ENCODE data around the gene RAD51B. TPM values are rescaled to one million over a fixed set of nuclear protein-coding genes. Genes with fewer than 3 reads are reported as not detected.

RAD51B gene
- polyA plus RNA-seq, 1 donor (not counting 4 experiments of a cell fraction or from before 2014, with no cell fraction given) = 13.3 TPM

- H2AFZ ChIP-seq (ENCODE audit: control insufficient read depth, low read length) = no peak overlapping the region
- H3K79me2 ChIP-seq (ENCODE audit: control insufficient read depth, insufficient read depth, low read length) = no peaks in the 10 kb centered on the region
- no peak for FAIRE-seq
- TF ChIP-seq EZH2 (IDR thresholded peaks at IDR 0.05; ENCODE audit: low read length) (no peak), CTCF (optimal IDR thresholded peaks at IDR 0.05 in 1 of 3, IDR thresholded peaks at IDR 0.05 in 1 of 3, conservative IDR thresholded peaks at IDR 0.05 in 1 of 3; ENCODE audit: extremely low read depth in 1 of 3, insufficient read depth in 2 of 3, low read length in 3 of 3) (no peak)
- H3K27ac ChIP-seq (ENCODE audit: control insufficient read depth, insufficient read depth, low read length) = no peak overlapping the region
- H4K20me1 ChIP-seq (ENCODE audit: control insufficient read depth, extremely low read depth, insufficient read depth, low read length) = no peaks in the 10 kb centered on the region
- no peak overlapping the region for H3K4me2 ChIP-seq (ENCODE audit: control insufficient read depth, extremely low read depth, insufficient read depth, low read depth, low read length)
- no peaks in the 10 kb centered on the region for H3K27me3 ChIP-seq (ENCODE audit: control insufficient read depth, extremely low read depth, insufficient read depth, low read length)
- H3K4me3 ChIP-seq (ENCODE audit: control insufficient read depth in 2 of 3, extremely low read depth in 1 of 3, insufficient read depth in 2 of 3, low read depth in 1 of 3, low read length in 3 of 3) = no peak overlapping the region
- H3K4me1 ChIP-seq (ENCODE audit: control insufficient read depth, extremely low read depth, insufficient read depth, low read length) = peaks cover 15% of the 10 kb centered on the region
- H3K9me3 ChIP-seq (ENCODE audit: control insufficient read depth, low read depth, low read length) = no peaks in the 10 kb centered on the region
- no peaks in the 10 kb centered on the region for H3K9me1 ChIP-seq (ENCODE audit: control insufficient read depth, extremely low read depth, insufficient read depth, low read length)
- no peak overlapping the region for H3K9ac ChIP-seq (ENCODE audit: control insufficient read depth, extremely low read depth, insufficient read depth, low read length)
- dilution Hi-C loops (cut with MboI; ENCODE audit: extremely low pct_ligation_motif_present, low sequenced_read_pairs) = no loop called here
- DNase-seq (ENCODE audit: low read depth, low spot score) = no peak
- H3K36me3 ChIP-seq (ENCODE audit: control insufficient read depth in 2 of 2, extremely low read depth in 1 of 2, insufficient read depth in 2 of 2, low read length in 2 of 2) = no peaks in the 10 kb centered on the region
These were observed 677.4 kb downstream of the RAD51B start for GRCh38 chr14:68497011-68497410.

DNA sequence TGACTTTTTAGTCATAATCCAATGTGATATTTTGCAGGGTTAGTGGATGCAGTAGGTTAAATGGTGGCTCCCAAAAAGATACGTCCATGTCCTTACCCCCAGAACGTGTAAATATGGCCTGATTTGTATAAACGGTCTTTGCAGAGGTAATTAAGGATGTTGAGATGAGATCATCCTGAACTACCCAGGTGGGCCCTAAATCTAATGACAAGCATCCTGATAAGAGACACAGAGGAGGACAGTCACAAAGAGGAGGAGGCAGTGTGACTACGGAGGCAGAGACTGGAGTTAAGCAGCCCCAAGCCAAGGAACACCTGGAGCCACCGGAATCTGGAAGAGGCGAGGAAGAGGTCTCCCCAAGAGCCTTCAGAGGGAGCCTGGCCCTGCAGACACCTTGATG is 679.9 kb downstream of the RAD51B start:
- Histone ChIP-seq H3K9me3 (ENCODE audit: control insufficient read depth, low read depth, low read length) (no peaks in the 10 kb centered on the region), H3K9ac (ENCODE audit: control insufficient read depth, extremely low read depth, insufficient read depth, low read length) (no peak overlapping the region), H3K27ac (ENCODE audit: control insufficient read depth, insufficient read depth, low read length) (no peak overlapping the region), H4K20me1 (ENCODE audit: control insufficient read depth, extremely low read depth, insufficient read depth, low read length) (no peaks in the 10 kb centered on the region), H3K4me2 (ENCODE audit: control insufficient read depth, extremely low read depth, insufficient read depth, low read depth, low read length) (no peak overlapping the region), H2AFZ (ENCODE audit: control insufficient read depth, low read length) (no peak overlapping the region), H3K9me1 (ENCODE audit: control insufficient read depth, extremely low read depth, insufficient read depth, low read length) (no peaks in the 10 kb centered on the region), H3K27me3 (ENCODE audit: control insufficient read depth, extremely low read depth, insufficient read depth, low read length) (no peaks in the 10 kb centered on the region), H3K4me1 (ENCODE audit: control insufficient read depth, extremely low read depth, insufficient read depth, low read length) (peaks cover 13% of the 10 kb centered on the region), H3K79me2 (ENCODE audit: control insufficient read depth, insufficient read depth, low read length) (no peaks in the 10 kb centered on the region), H3K36me3 (ENCODE audit: control insufficient read depth in 2 of 2, extremely low read depth in 1 of 2, insufficient read depth in 2 of 2, low read length in 2 of 2) (no peaks in the 10 kb centered on the region), H3K4me3 (ENCODE audit: control insufficient read depth in 2 of 3, extremely low read depth in 1 of 3, insufficient read depth in 2 of 3, low read depth in 1 of 3, low read length in 3 of 3) (no peak overlapping the region)
- no peak for DNase-seq (ENCODE audit: low read depth, low spot score)
- FAIRE-seq = no peak
- dilution Hi-C loops (cut with MboI; ENCODE audit: extremely low pct_ligation_motif_present, low sequenced_read_pairs) = no loop called here
- no peak for TF ChIP-seq CTCF (optimal IDR thresholded peaks at IDR 0.05 in 1 of 3, IDR thresholded peaks at IDR 0.05 in 1 of 3, conservative IDR thresholded peaks at IDR 0.05 in 1 of 3; ENCODE audit: extremely low read depth in 1 of 3, insufficient read depth in 2 of 3, low read length in 3 of 3)
- TF ChIP-seq EZH2 (IDR thresholded peaks at IDR 0.05; ENCODE audit: low read length) = no peak

Data from keratinocyte (primary cell).